NCI-H510A treated with DMSO at 0.1 percent for 48 hours (cell line): ENCODE data around the gene MEGF9.

ENCODE experiments used
- DNase-seq: peaks from one replicate; lab custom pipeline; 2025; lab: John Stamatoyannopoulos, UW

MEGF9 gene

DNA sequence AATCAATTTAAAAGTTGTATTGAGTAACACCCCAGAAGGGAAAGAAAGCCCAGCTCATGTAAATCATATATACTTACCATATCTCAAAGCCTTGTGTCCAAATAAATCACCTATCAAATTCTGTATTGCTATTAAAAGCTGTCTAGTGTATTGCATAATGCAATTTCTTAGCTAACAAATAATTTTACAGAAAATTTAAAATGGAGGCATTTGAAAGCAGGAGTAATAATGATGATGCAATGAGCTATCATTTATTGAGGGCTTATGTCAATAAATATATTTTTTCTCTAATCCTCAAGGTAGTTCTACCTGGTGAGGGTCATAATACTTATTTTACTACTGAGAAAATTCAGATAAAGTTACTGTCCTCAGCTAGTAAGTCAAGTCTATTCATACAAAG lies 91.5 kb downstream of the MEGF9 start:
- DNase-seq = no peak

DNA sequence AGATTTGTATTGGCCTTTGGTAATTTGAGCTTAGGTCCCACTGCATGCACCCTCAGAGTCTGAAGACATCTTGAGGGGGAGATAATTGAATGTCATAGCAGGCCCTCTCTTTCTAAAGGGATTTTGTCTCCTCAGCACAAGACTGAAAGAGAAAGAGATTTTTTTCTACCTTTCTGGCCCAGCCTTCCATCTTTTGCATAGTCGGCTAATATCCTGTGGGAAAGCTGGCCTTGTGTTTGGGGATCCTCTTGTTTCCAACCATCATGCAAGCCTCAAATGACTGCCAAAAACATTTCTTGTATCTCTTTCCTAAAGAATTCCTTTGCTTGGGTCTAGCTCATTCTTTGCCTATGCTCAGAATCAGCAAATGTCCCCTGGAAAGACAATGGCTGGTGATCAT lies 92.3 kb downstream of the MEGF9 start:
- DNase-seq = no peak

DNA sequence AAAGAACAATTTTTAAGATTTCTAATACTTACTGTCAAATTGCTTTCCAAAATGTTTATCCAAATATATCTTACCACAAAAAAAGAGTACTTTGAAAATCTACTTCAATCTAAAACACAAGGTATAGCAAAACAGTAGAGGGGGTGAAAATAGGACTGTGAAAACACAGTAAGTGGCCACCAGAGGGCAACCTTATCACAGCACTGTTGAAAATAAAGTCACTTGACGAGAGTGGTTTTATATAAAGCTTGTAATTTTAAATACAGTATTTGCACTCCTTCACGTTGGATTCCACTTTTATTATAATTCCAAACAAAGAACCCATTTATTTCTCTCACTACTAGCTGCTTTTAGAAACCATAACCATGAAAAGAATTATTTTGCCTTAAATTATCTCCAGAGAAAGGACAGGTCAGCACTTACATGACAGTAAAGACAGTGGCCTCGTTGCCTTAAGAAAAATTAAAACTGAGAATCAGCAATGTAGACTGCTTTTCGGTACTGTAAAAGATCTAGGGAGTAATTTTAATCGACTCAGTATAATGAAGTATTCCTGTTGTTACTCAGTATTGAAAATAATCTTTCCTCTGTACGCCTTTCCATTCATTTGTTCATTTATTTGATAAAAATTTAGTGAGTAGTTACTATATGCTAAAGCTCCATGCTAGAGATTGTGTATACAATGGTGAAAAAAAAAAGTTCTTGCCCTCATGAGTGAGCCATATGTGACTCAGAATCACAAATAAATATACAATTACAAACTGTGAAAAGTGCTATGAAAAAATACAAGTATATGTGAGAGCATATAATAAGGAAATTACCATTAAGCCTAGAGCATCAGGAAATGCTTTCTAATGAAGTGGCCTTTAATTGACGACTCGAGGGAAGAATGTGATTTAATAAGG lies 94.3 kb downstream of the MEGF9 start:
- peak; percentile 89 for DNase-seq

DNA sequence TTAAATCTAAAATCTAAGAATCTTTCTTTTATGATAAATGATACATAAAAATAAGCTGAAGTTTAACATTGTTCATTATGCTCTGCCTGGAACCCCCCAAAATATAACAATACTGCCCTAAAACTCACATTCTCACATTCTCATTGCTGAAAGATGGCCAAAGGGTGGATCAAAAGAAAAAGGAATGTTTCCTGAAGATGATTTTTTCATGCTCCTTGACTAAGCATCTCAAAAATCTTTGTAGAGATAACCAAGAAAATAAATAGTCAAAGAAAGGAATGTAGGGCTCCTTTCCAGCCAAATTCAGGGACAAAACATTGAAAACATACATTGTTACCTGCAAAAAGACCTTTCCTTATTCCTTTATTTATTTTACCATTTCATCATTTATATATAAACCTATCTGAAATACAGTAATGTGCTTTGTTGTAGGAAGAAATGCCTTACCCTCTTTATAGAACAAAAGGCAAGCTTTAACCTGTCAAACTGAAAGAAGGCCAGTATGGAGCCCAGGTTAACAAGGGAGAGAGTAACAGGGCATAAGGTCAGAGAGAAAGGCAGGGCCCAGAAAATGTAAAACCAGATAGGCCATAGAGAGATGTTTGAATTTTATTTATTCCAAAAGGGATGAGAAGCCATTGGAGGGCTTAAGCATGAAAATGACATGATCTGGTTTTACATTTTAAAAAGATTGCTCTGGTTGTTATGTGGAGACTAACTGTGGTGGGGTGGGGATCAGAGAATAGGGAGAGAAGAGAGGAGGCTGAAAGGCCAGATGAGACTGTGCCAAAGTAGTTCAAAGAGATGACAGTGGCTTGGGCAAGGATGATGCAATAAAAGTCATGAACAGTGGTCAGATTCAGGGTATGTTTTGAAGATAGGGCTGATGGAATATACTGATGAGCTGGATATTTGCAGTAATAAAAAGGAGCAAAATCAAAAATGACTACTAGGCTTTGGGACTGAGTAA lies 97.0 kb downstream of the MEGF9 start:
- DNase-seq = no peak

- no peak for DNase-seq
These were observed 102.1 kb downstream of the MEGF9 start for GRCh38 chr9:120612218-120612617.

GRCh38 chr9:120611690-120612068 lies 102.6 kb downstream of the MEGF9 start:
- DNase-seq = no peak

DNA sequence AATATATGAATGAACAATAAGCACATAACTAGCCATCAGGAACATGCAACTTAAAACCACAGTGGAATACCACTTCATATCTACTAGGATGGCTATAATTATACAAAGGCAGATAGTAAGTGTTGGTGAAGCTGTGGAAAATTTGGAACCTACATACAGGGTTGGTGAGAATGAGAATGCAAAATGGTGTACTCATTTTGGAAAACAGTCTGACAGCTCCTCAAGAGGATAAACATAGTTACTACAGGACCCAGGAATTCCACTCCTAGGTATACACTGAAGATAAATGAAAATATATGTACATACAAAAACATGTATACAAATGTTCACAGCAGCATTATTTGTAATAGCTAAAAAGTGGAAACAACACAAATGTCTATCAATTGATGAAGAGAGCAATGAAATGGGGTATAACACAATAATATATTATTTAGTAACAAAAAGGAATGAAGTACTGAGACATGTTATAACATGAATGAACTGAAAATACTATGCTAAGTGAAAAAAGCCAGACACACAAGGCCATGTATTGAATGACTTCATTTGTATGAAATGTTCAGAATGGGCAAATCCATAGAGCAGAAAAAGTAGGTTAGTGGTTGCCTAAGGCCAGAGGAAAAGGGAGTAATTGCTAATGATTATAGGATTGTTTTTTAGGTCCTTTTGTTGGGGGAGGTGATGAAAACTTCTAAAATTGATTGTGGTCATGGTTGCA lies 103.1 kb downstream of the MEGF9 start:
- DNase-seq = no peak

DNA sequence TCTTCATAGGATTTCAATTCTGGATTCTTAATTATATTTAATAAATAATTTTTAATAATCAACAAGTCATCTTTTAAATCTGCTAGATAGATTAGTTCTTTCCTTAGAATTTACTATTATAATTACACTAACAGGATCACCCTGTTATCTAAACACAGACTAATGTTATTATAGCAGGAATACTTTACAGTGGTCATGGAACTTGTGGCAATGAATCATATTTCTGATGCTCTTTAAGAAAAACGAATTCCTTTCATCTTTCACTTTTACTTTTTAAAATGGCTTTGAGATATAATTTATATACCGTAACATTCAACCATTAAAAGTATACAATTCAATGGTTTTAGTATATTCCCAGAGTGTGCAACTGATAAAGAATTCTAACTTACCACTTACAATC lies 104.6 kb downstream of the MEGF9 start:
- no peak for DNase-seq

GRCh38 chr9:120608421-120608820 lies 105.8 kb downstream of the MEGF9 start:
- DNase-seq = no peak

GRCh38 chr9:120603591-120603990 lies 110.7 kb downstream of the MEGF9 start:
- DNase-seq = no peak

DNA sequence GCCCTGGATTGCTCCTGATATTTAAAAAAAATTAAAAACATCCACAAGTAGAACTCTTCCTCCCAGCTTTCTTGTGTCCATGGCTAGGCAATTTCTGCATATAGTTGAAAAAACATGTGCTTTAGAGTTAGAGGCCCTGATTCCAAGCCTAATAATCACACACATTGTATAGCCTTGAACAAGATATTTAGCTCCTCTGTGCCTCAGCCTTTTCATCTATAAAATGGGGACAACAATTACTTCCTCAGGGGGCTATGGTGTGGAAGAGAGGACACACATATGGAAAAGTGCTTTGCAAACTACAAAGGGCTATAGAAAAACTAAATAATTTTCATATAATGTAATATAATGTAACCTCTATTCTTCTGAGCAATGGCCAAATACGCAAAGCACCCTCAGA lies 111.3 kb downstream of the MEGF9 start:
- DNase-seq = no peak

- DNase-seq = no peak
These were observed 120.4 kb downstream of the MEGF9 start for GRCh38 chr9:120593955-120594277.

GRCh38 chr9:120593250-120593954 lies 120.9 kb downstream of the MEGF9 start:
- no peak for DNase-seq

GRCh38 chr9:120592210-120592609 lies 122.1 kb downstream of the MEGF9 start:
- DNase-seq = no peak

GRCh38 chr9:120587328-120587727 lies 126.9 kb downstream of the MEGF9 start:
- no peak for DNase-seq

DNA sequence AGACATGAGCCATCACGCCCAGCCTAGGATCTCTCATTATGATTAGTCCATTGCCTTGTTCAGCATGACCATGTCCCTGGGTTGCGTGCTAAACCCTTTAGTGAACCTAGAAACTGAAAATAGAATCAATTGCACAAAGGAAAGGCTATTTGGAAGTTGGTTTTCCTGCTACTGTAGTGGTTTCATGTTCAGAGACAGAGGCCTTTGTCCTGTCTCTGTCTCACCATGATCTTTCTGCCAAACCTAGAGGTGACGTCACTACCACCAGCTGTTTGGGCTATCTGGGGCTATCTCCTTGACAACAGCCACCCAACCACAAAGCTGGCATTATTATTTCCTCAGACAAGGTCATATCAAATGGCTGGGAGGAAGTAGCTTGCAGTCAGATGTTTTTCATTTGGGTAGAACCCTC lies 130.3 kb downstream of the MEGF9 start:
- peak; percentile 70 for DNase-seq

- peak; percentile 97 for DNase-seq
These were observed 134.0 kb downstream of the MEGF9 start, which contains the start of gene CDK5RAP2 for GRCh38 chr9:120580051-120580896. TSS of gene CDK5RAP2 (minus strand) at chr9:120580167. CDS start at chr9:120579978, 189 bp downstream.

DNA sequence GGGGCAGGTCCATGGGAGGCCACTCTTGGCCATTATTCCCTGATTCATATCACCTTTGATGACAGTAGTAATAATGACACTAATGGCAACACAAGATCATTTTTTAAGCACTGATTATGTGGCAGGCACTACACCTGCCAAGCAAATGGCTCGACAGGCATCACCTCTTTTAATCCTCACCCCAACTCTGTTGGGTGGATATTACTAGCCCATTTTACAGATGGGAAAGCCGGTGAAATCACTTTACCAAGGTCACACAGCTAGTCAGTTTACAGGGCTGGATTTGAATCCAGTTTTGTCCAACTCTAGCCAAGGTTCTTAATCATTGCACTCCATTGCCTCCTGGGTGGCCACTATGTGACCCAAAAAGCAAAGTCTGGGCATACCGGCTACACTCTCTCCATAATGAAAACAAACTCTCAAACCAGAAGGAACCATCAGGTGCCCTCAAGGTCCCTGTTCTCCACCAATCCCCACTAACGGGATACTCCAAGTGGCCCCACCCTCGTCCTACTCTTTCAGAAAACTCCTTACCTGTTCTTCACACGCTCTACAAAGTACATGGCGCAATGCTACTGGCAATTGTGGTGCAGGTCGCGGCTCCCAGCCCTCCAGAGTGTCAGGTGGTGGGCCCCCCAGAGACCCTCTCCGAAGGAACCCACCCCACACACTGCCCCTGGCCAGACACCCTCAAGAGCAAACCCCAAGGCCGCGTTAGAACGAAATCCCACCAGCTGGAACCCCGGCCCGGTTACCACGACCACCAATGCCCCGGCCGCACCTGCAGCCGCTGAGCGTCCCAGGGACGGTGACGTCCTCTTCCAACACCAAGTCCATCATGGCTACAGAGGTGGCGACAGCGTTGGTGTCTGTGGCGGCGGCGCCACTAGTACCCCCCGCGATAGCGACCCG lies 134.9 kb downstream of the MEGF9 start:
- DNase-seq = peak; percentile 15

GRCh38 chr9:120574473-120574872 lies 139.8 kb downstream of the MEGF9 start:
- no peak for DNase-seq

DNA sequence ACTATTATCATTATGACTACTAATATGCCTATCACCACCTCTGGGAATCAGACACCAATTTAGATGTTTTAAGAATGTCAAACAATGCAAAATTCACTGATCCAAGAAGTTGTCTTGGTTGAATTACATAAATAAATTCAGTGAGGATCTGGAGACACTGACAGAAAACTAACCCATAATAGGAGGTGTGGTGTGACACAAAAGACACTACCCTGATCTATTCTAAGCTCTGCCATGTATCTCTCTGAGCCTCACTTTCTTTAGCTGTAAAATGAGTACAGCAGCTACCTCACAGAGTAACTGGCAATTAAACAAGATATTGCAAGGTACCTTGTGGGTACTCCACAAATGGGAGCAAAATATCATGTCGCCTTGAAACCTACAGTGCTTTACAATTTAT lies 141.8 kb downstream of the MEGF9 start:
- DNase-seq = no peak
